ENCODE results near the gene BSCL2. TPM values are rescaled to one million over a fixed set of nuclear protein-coding genes. Genes with fewer than 3 reads are reported as not detected.

BSCL2 gene
- total and polyA plus RNA-seq, 2 of the 13 experiments (the other 11 are each of a cell fraction or from before 2014, with no cell fraction given), result 19.5 to 21.1 TPM

GRCh38 chr11:62753736-62754603, 46.7 kb upstream of the BSCL2 start, which contains the start of gene ZBTB3 (continued):
- TF ChIP-seq CTCF (CRISPR knock-in tag; IDR thresholded peaks at IDR 0.05), result peak; percentile 29; the same call in 1 of the 2 replicates
- peak; percentile 44; the same call in 1 of the 2 replicates for TF ChIP-seq TIGD3 (CRISPR knock-in tag; IDR thresholded peaks at IDR 0.05; ENCODE audit: borderline replicate concordance)
- peak; percentile 15; the same call in 1 of the 2 replicates for TF ChIP-seq TFE3 (CRISPR knock-in tag; IDR thresholded peaks at IDR 0.05)
- peak; percentile 92 for TF ChIP-seq POLR2G (IDR thresholded peaks at IDR 0.05; ENCODE audit: low read depth, low read length)
- peak; percentile 94; the same call in 1 of the 2 replicates for TF ChIP-seq KDM5A (IDR thresholded peaks at IDR 0.05; ENCODE audit: borderline replicate concordance, low read length)
- TF ChIP-seq ZNF331 (CRISPR knock-in tag; IDR thresholded peaks at IDR 0.05), result 0 out of 2 replicates have a peak, but pooled peaks have one; percentile 18
- TF ChIP-seq ARNT2 (CRISPR knock-in tag; IDR thresholded peaks at IDR 0.05; ENCODE audit: low read depth), result peak; percentile 55; the same call in 1 of the 2 replicates
- no peak for TF ChIP-seq HES4 (CRISPR knock-in tag; IDR thresholded peaks at IDR 0.05; ENCODE audit: borderline replicate concordance)
- peak; percentile 70 for TF ChIP-seq SIN3B (IDR thresholded peaks at IDR 0.05; ENCODE audit: low read length)
- TF ChIP-seq ZNF574 (CRISPR knock-in tag; IDR thresholded peaks at IDR 0.05), result peak; percentile 26; the same call in 1 of the 2 replicates
- TF ChIP-seq ZNF687 (CRISPR knock-in tag; IDR thresholded peaks at IDR 0.05), result peak; percentile 87
- no peak for TF ChIP-seq NFE2L2 (IDR thresholded peaks at IDR 0.05; ENCODE audit: low read length)
- peak; percentile 66; the same call in 1 of the 2 replicates for TF ChIP-seq CHD2 (IDR thresholded peaks at IDR 0.05; ENCODE audit: low read depth, low read length)
- peak; percentile 81; the same call in 1 of the 2 replicates for TF ChIP-seq ZMYM2 (CRISPR knock-in tag; IDR thresholded peaks at IDR 0.05)
- TF ChIP-seq AKAP8 (CRISPR knock-in tag; IDR thresholded peaks at IDR 0.05), result no peak
- TF ChIP-seq ZNF44 (CRISPR knock-in tag; IDR thresholded peaks at IDR 0.05), result no peak

Measured in HepG2 (cell line).